PC-9 (cell line): Measurements from ENCODE around the gene ABLIM2.
"Not testable (repeated sequence)": the region's sequence is repeated elsewhere in the genome, so short reads cannot be mapped to it uniquely, and the experiment has no call there.

Experiments used
- CTCF ChIP-seq: fragments of 200-600 bp; sonication (generic); conservative IDR thresholded peaks from 2 replicates; pipeline ENCODE4 v1.6.1; 2017; ENCODE audit warnings: mixed run types, antibody characterized with exemption, mild to moderate bottlenecking, moderate library complexity
- EZH2 ChIP-seq: fragments of 200-600 bp; sonication (generic); IDR thresholded peaks from 2 replicates; pipeline ENCODE4 v1.8.0; 2017; ENCODE audit warnings: antibody characterized with exemption, low read depth

GRCh38 chr4:8139726-8140125 lies 18.9 kb downstream of the ABLIM2 start:
- not testable (repeated sequence) for TF ChIP-seq CTCF, EZH2
